Stimulated activated CD8-positive, alpha-beta memory T cell treated with anti-CD3 and anti-CD28 coated beads, Interleukin-7, amount 100 ng/mL, for 4 hours (primary cell): Measurements from ENCODE around the gene MARCHF4.
A peak's percentile ranks its signal among the peaks of the same experiment; 100 is the strongest.

Experiments
- DNase-seq, 2 donors: peaks; one replicate each; pipeline ENCODE4 v3.0.0-alpha.2; 2020; ENCODE audit warnings: low read depth in 2 of 2

The MARCHF4 gene, protein sequence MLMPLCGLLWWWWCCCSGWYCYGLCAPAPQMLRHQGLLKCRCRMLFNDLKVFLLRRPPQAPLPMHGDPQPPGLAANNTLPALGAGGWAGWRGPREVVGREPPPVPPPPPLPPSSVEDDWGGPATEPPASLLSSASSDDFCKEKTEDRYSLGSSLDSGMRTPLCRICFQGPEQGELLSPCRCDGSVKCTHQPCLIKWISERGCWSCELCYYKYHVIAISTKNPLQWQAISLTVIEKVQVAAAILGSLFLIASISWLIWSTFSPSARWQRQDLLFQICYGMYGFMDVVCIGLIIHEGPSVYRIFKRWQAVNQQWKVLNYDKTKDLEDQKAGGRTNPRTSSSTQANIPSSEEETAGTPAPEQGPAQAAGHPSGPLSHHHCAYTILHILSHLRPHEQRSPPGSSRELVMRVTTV

DNA sequence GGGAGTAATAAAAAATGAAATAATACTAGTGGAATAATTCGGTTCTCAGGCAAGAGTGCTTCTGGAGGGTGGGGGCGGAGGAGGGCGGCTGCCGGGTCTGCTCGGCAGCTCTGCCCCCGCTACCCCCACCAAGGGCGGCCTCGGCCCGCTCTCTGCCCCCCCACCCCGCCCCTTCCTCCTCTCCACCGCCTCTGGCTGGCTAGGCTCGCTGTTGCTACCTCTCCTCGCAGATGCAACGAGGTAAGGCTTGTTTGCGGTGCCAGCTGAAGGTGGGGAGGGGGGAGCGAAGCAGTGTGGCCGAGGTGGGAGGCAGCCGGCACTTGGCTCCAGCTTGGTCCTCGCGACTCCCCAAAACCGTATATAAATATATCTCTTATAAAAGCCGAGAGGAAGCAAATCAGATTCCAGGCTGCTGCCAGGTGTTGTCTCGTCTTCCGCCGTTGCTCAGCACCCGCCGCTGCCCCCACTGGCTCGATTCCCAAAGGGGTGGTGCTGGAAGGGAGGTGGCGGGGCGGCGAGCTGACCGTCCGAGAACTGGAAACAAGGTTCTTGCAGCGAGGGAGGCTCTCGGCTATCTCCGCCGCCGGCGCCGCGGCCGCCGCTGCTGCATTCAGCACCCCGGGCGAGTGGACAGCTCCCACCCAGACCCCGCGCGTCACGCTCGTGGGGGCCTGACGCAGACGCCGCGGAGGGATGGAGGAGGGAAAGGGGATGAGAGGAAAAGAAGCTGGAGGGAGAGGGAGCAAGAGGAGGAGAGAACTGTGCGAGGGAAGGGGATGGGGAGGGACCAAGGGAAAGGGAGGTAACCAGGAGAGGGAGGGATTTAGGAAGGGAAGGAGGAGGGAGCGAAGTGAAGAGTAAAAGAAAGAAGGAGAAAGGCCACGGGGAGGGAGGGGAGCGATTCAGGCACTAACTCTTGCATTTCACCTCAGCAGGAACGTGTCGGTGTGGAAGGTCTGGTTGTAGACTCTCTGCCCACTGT, at the start of gene MARCHF4:
MARCHF4 (minus strand) TSS at position 763 of the 982 bp plus-strand sequence. CDS start 2,223 bp downstream, outside the sequence.
- peak; percentile 12 to 45 for DNase-seq

DNA sequence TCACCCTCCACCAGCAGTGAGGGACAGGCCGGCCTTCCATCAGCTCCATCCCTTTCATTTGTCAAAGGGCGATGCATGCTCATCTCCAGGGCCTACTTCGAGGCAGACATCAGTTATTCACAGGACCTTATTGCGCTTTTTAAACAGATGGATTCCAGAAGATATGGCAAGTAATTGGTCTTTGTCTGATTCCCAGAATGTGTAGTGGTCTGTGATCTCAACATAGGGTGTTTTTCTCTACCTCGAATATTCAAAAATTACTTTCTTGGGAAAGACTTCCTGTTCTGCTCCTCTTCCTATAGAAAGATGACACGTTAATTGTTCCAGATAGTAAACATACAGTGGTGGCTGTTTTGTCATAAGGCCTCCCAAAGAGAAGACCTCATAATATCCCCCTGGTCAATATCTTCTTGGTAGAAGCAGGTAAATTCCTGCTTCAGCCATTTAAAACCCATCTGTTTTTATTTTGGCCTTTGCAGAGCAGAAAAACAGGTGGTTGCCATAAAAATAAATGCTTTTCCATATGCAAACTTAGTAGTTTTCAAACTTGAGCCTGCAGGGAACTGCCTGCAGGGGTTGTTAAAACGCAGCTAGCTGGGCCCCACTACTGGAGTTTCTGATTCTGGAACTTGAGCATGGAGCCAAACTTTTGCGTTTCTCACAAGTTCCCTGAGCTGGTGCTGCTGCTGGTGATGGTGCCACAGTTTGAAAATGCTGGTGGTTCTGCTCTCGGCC, 48.3 kb upstream of the MARCHF4 start:
- DNase-seq, result no peak

DNA sequence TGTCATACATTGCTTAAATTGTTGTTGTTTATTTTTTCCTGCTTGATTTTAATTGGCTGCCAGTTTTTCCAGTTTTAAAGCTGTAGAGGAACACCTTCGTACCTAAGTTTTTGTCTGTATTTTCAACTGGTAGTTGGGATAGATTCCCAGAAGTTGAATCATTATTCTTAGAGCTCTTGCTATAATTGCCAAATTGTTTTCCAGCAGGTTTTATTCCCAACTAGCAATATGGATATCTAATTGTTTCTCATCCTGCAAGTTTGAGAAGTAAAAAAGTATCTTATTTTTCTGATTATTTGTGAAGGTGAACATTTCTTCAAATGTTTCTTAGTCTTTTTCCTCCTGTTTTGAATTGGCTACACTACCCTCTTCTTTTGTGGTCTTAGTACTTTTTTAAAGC, 46.7 kb upstream of the MARCHF4 start:
- DNase-seq, result no peak

DNA sequence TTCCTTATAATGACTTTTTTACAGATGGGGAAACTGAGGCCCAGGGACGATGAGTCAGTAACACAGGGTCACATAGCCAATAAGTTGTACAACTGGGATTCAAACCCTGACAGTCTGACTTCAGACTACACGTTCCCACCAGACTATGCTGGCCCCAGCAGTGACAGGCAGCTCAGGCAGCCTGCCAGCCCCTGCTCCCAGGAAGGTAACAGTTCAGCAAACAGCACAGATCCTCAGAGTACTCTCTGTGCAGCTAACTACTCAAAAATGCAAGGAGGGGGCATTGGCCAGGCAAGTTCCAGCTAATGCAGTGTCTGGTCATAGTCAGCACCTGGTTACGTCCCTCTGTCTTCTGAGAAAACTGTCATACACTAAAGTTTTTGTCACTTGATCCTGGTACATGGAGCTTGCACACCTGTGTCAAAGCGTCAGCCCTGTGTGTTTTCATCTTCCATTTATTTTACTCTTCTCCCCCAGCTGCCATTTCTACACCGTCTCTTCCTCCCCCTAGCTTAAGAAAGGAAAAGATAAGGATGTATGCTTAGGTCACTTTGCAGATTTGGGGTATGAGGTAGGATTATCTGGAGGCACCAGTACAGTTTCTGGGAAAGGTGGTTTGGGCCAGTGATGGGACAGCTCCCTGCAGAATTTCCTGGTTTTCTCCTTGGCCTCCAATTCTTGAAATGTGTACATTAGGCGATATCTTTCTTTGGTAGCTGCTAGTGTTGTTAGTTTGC, 44.5 kb upstream of the MARCHF4 start:
- DNase-seq, result no peak

DNA sequence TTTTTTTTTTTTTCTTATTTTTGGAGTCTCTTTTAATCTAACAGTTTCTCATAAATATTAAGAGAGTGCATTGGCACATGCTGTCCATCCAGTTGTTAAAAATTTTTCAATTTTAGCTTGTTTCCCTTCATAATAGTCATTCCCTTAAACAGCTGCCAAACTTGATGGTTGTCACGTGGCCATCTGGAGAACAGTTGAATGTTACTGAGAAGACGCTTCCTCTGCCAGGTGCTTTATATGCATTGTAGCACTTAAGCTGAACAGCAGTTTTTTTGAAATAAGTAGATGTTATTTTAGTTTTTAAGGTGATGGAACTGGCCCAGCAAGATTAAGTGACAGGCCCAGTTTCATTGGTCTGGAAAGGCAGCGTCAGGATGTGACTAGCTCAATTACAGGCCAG, 43.3 kb upstream of the MARCHF4 start:
- DNase-seq, result no peak

DNA sequence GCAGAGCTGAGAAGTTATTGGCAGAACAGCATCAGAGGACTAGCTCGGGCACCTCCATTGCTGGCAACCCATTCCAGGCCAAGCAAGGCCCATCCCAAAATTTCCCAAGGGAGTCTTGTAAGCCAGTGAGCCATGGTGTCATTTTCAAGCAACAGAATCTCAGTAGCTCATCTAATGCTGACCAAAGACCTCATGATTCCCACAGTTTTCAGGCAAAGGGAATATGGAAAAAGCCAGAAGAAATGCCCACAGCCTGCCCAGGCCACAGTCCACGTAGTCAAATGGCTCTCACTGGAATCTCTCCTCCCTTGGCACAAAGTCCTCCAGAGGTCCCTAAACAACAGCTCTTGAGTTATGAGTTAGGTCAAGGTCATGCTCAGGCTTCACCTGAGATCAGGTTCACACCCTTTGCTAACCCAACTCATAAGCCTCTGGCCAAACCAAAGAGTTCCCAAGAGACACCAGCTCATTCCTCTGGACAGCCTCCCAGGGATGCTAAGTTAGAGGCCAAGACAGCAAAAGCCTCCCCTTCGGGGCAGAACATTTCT, 42.6 kb upstream of the MARCHF4 start:
- DNase-seq, result no peak

DNA sequence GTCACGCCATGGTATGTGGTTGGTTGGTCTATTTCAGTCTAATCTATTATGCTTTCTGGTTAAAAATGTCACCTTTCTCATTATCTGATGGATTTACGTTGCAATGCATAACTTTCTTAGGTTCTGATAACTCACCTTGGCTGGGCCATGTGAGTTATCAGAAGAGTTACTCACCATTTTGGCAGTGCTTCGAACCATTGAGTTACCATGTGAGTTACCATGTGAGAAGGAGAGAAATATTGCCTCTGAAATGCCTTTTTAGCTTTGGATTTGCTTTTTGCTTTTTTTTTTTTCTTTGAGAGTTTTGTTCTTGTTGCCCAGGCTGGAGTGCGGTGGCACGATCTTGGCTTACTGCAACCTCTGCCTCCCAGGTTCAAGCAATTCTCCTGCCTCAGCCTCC, 41.6 kb upstream of the MARCHF4 start:
- DNase-seq, result no peak

DNA sequence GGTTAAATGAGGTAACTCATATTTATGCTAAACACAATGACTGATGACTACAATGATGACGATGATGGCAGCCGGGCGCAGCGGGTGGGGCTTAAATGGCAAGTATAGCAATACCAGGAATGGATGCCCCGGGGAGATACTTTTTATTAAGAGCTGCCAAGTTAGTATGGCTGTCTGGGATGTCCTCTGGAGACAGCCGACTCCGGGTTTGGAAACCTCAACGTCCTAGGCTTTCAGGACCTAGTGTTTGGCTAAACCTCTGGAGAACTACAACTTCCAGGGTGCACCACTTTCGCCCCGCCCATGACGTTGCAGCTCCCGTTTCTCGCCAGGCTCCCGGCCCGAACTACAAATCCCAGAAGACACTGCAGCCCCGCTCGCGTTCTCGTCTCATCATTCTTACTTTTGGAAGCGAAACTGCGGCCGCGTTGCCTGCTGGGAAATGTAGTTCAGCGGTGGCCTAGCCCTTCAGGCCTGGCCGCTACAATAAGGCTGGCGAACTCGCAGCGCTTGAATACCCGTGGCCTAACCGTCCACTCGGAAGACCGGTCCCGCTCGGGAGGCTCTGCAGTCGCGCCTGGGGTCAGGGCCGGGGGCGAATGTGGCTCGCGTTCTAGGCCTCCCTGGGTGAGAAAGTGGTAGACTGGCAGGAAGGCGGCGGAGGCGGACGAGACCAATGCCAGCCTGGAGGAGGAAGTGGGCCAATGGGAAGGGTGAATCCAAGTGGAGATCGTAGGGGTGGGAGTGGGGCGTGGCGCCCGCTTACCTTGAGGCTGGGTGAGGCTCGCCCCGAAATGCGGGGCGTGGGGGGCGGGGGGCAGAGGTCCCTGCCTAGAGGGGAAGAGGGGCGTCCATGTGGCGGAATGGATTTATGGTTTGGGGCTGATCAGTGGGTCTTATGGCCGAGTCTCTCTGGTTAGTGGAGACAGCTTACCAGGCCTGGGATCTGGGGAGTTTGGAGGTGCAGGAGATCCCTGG, 40.0 kb upstream of the MARCHF4 start, which contains the start of gene SMARCAL1:
SMARCAL1 (plus strand) TSS at position 463 of the 978 bp plus-strand sequence. CDS start 2,221 bp downstream, outside the sequence.
- DNase-seq, result peak; percentile 95 to 97

DNA sequence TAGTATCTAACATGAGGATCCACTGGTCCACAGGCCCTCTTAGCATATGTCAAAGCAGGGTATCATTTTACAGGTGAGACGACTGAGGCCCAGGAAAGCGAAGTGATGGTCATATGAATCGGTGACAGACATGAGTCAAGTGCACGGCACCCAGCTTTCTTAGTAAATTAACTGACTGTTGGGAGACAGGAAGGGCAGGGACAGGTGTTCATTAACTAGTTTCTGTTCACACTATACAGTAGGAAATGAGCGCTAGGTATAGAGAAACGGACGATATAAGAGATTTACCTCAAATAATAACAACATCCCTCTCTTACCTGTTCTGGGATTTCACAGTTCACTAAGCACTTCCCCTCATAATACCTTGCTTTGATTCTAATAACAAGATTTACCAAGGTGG, 38.3 kb upstream of the MARCHF4 start:
- DNase-seq, result no peak

DNA sequence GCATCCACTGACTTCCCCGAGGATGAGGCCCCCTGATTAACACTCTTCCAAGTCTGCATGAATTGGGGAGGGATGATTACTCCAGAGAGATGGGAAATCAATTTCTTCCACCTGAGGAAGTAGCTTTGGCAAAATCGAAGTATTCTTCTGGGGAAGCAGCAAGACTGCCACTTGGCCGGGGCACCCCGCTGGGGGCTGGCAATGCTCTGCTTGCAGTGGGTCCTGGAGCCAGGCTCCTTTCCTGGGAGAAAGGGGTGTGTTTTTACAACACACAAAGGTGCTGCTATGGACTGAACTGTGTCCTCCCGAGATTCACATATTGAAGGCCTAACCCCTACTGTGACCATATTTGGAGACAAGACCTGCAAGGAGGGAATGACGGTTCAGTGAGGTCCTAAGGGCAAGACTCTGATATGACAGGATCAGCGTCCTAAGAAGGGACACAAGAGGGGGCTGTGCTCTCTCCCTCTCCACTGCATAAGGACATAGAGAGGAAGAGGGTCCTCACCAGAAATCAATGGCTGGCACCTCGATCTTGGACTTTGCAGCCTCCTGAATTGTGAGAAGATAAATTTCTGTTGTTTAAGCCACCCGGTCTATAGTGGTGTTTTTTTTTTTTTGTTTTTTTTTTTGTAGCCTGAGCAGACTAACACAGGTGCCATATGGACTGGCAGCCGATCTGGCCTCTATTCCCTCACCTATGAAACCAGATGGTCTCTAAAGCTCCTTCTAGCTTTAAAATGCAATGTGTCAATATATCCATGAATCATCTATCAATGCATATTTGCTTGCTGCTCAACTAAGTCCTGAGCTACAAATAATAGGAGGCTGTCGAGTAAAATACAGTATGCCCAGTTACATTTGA, 36.4 kb upstream of the MARCHF4 start:
- DNase-seq, result no peak

DNA sequence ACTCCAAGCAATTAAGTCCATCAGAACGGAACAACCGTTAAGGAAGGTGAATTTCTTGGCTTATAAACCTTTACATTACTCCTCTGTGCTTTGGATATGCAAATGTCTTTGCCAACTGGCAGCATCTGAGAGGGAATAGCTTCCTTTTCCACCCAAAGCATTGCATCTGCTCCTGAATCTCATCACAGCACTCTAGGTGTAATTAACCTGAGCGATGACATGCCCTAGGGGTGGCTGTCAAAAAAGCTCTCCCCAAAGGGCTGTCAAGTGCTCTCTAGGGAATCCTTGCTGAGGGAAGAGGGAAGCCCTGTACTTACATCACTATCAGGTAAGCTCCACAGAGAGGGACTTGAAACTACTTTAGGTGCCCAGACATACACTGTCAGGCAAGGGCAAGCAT, 34.5 kb upstream of the MARCHF4 start:
- no peak for DNase-seq

DNA sequence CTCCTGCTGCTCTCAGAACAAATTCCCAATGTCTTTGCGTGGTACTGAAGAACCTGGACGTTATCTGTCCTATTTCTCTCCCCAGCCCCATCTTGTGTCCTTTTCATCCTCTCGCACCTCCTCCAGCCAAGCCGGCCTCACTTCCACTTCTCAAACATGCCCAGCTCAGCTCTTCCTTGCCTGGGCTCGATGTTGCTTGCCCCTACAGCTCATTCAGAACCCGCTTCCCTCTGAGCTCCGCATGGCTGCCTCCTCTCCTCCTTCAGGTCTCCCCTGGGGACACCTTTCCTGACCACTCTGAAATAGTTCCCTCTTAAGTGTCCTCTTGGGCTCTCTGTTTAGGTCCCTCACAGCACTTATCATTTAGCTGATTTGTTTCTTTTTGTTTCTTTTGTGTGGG, 33.3 kb upstream of the MARCHF4 start:
- no peak for DNase-seq

DNA sequence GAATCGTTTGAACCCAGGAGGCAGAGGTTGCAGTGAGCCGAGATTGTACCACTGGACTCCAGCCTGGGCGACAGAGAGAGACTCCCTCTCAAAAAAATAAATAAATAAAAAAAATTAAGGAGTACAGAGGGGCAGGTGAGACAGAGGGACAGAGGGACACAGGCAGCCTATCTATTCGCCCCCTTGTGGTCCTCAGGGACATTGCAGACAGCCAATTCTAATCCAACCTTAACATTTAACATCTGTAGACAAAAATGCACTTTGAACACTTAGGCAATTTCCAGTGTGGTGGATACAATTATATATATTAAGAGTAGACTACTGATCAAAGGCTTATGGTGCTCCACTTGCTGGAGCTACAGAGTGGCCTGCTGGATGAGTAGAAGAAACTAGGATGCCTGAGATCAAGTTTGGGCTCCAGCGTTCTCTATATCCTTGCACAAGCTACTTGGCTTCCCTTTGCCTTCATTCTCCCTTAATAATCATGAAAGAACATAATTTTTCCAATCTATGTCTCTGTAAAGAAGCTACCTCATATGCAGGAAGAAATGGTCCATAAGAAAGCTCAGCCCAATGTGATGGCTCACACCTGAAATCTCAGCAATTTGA, 31.8 kb upstream of the MARCHF4 start:
- peak in 1 of 2 donors; percentile 12 for DNase-seq

DNA sequence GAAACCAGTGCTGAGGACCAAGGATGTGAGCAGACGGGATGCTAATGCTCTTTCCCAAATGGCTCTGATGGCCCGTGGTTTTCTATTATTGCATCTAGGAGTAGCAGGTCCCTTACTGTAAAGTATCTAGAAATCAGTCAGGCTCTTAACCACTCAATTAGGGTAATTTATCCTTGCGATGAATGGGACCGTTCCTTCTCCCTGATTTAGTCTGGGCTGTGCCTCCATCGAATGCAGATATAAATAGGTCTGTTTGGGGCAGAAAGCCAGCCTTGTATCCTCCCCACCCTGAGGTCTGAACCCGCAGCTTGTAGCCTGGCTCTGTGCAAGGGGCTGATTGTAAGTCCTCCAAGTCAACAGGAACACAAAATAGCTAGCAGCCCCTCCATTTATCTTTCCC, 30.5 kb upstream of the MARCHF4 start:
- DNase-seq, result no peak

DNA sequence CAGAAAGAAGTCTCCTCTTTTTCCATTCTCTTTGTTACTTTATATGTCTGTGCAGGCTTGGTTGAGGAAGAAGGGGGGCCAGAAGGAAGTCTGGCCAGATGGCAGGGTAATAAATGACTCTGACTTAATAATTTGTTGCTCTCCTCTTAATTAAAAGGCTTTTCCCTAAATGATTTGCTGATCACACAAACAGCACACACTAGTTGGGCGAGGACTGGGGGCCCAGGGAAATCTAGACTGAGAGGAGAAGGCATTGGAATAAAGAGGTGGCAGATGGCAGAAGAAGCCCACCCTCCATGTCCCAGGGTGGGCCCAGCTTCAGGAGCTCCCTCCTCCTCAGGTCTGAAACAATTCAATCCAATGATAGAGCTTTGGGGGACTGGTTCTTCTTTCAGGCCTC, 27.3 kb upstream of the MARCHF4 start:
- DNase-seq, result no peak

DNA sequence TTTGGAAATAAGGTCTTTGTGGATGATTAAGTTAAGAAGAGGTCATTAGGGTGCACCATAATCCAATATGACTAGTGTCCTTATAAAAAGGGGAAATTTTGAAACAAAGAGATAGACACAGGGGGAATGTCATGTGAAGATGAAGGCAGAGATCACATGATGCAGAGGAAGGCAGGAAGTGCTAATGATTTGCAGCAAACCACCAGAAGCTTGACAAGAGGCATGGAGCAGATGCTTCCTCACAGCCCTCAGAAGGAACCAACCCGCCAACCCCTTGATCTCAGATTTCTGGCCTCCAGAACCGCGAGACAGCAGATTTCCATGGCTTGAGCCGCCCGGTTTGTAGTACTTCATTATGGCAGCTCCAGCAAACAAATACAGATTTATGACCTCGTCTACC, 22.6 kb upstream of the MARCHF4 start:
- DNase-seq, result no peak

DNA sequence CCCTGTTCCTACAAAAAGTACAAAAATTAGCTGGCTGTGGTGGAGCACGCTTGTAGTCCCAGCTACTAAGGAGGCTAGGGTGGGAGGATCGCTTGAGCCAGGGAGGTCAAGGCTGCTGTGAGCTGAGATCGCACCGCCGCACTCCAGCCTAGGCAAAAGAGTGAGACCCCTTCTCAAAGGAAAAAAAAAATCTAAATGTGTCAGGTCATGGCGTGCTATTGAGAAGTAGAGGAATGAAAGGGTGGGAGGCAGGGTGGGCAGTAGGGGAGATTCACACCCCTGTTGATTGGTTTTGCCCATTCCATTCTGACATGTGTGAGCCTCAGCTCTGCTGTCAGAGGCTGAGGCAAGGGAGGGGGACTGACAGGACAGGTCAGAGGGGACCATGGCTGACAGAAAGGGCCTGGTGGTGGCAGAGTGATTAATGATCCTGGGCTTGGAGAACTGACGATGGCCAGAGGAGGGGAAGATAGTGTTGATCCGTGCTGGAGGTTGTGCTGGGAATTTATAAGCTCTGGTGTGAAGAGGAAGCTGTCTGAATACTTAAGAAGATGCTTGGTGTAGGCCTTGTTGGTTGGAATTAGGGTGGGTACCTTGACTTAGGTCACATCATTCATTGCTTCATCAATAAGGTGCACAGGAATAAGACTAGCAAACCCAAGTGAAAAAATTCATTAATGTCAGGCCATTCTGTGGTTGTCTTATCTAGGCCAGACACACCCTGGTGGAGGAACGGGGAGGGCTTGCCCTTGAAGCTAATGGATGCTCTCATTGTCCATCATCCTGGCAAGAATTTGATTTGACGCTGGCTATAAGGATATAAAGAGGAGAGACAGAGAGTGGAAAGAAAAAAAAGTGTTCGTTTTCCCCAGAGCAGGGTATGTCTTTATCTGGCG, 20.9 kb upstream of the MARCHF4 start:
- DNase-seq, result no peak
